HG03378 (cell line): ENCODE results near the gene UBXN1.

Experiments used
- ATAC-seq: cut with Tn5 transposase; IDR thresholded peaks from one replicate; pipeline ENCODE4 v1.9.1; 2021; ENCODE audit warnings: mild to moderate bottlenecking, moderate library complexity; ENCODE audit not compliant: unreplicated experiment

Gene UBXN1

GRCh38 chr11:62647609-62648005 lies 31.3 kb downstream of the UBXN1 start:
- ATAC-seq, result no peak

- ATAC-seq, result no peak
Observed at GRCh38 chr11:62646825-62647608, 31.9 kb downstream of the UBXN1 start.

- ATAC-seq, result peak; percentile 78
Observed at GRCh38 chr11:62645946-62646824, 32.7 kb downstream of the UBXN1 start, which contains the start of gene GANAB. TSS of gene GANAB (minus strand) at chr11:62646613. CDS start at chr11:62646599, 14 bp downstream.

DNA sequence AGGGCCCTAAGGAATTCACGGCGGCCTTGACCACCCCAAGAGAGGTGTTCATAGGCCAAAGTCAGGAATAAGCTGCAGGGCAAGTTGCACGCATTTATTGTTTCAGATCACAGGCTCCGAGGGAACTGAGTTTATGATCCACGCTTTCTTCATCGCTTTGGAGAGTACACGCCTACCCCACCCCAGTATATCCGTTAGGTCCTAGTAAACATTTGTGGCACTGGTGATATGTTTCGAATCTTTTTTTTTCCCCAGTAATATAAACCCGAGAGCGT lies 33.3 kb downstream of the UBXN1 start:
- ATAC-seq, result no peak

DNA sequence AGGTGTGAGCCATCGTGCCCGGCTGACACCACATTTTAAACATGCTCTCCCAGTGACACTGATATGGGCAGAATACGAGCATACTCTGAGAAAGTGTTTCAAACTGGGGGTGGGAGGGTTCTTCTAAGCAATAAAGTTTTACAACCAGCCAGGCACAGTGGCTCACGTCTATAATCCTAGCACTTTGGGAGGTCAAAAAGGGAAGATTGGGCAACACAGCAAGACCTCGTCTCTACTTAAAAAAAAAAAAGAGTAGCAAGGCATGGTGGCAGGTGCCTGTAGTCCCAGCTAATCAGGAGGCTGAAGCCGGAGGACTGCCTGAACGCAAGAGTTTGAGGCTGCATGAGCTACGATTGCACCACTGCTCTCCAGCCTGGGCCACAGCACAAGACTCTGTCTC lies 34.7 kb downstream of the UBXN1 start:
- no peak for ATAC-seq

GRCh38 chr11:62632492-62632891 lies 46.4 kb downstream of the UBXN1 start:
- no peak for ATAC-seq

- ATAC-seq, result no peak
Observed at GRCh38 chr11:62627713-62628112, 51.2 kb downstream of the UBXN1 start.
